ENCODE results near the gene CDK19. TPM values are rescaled to one million over a fixed set of nuclear protein-coding genes. Genes with fewer than 3 reads are reported as not detected.
"Not testable (repeated sequence)": the region's sequence is repeated elsewhere in the genome, so short reads cannot be mapped to it uniquely, and the experiment has no call there.

The CDK19 gene
- total RNA-seq, 1 experiment from 2014 or later = 36.8 TPM

DNA sequence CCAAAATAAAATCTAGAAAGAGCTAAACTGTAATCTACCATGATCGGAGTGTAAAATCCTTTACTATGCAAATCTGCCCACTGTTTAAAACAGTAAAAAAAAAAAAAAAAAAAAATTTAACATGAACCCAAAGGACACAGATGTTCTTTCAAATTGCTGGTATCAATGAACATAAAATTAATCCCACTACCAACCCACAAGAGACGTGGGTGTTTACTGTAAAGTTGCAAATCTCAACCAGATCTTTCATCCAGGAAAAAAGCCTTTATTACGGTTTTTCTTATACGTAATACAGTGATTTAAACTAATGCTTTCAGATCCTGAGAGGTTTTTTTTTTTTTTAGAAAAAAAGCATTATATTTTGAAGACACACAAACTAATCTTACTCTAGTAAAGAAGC is 2.5 kb downstream of the CDK19 start:
- no peaks in the 10 kb centered on the region for H3K9me2 ChIP-seq (ENCODE audit: insufficient read depth)
- H2AFZ ChIP-seq = no peak overlapping the region
- no peaks in the 10 kb centered on the region for H4K20me1 ChIP-seq (ENCODE audit: insufficient read depth)
- no TSS peak for BruUV-seq (replicated peaks)
- H3K4me2 ChIP-seq = peak overlapping the region; percentile 93
- no peaks in the 10 kb centered on the region for H3K27me3 ChIP-seq (ENCODE audit: insufficient read depth, low read depth)
- H3K79me2 ChIP-seq (ENCODE audit: low read depth) = peaks cover 53% of the 10 kb centered on the region
- peaks cover 11% of the 10 kb centered on the region for H3F3A ChIP-seq (ENCODE audit: insufficient read depth, low read depth)
- TF ChIP-seq, protein P1, sequence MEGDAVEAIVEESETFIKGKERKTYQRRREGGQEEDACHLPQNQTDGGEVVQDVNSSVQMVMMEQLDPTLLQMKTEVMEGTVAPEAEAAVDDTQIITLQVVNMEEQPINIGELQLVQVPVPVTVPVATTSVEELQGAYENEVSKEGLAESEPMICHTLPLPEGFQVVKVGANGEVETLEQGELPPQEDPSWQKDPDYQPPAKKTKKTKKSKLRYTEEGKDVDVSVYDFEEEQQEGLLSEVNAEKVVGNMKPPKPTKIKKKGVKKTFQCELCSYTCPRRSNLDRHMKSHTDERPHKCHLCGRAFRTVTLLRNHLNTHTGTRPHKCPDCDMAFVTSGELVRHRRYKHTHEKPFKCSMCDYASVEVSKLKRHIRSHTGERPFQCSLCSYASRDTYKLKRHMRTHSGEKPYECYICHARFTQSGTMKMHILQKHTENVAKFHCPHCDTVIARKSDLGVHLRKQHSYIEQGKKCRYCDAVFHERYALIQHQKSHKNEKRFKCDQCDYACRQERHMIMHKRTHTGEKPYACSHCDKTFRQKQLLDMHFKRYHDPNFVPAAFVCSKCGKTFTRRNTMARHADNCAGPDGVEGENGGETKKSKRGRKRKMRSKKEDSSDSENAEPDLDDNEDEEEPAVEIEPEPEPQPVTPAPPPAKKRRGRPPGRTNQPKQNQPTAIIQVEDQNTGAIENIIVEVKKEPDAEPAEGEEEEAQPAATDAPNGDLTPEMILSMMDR (conservative IDR thresholded peaks at IDR 0.05) = no peak
- TF ChIP-seq EZH2 (IDR thresholded peaks at IDR 0.05; ENCODE audit: low read depth) = no peak
- H3K4me1 ChIP-seq (replicated peaks; ENCODE audit: insufficient read depth) = peaks cover 24% of the 10 kb centered on the region
- ChIA-PET CTCF (no interaction called here), POLR2A (ENCODE audit: unreplicated experiment) (no interaction called here)
- H3K4me3 ChIP-seq = 0 out of 2 replicates have a peak overlapping the region, but pooled peaks have one; percentile 58
- H3K9me3 ChIP-seq (ENCODE audit: insufficient read depth, low read depth) = no peaks in the 10 kb centered on the region
- DNase-seq = no peak
- H3K27ac ChIP-seq = no peak overlapping the region
- intact Hi-C loops (cut with micrococcal nuclease; ENCODE audit: unreplicated experiment) = loop anchor here (10.0 kb wide), 1 partner anchor 268 kb away; no protein-coding TSS in a partner anchor
- H3K36me3 ChIP-seq (ENCODE audit: low read depth) = no peaks in the 10 kb centered on the region

DNA sequence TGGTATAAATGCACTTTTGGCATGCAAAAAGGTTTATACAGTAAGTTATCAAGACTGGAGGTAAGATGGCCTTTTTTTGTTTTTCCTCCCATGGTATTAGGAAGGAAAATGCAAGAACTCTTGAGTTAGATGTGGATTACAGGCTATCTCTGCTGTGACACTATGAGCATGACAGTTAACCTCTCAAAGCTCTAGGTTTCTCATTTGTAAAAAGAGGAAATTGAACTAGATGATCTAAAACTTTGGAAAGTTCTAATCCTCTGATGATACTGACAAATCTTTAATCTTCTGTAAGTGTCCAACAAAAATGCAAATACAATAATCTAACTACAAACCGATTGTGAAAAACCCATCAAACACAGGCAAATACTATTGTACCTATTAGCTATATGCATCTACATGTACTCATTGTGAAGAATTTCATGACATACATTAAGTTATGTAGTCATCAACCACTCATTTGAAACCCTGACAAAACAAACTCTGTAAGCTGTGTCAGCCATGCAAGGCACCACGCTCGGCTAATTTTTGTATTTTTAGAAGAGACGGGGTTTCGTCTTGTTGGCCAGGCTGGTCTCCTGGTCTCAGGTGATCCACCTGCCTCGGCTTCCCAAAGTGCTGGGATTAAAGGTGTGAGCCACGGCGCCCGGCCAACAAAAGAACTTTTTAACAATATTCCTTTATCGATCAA is 4.2 kb downstream of the CDK19 start:
- intact Hi-C loops (cut with micrococcal nuclease; ENCODE audit: unreplicated experiment) = loop anchor here (10.0 kb wide), 1 partner anchor 266 kb away; no protein-coding TSS in a partner anchor
- Histone ChIP-seq H3F3A (ENCODE audit: insufficient read depth, low read depth) (peaks cover 1% of the 10 kb centered on the region; the same call in 1 of the 2 replicates), H3K27me3 (ENCODE audit: insufficient read depth, low read depth) (no peaks in the 10 kb centered on the region), H3K9me3 (ENCODE audit: insufficient read depth, low read depth) (no peaks in the 10 kb centered on the region), H3K27ac (no peak overlapping the region), H2AFZ (no peak overlapping the region), H3K36me3 (ENCODE audit: low read depth) (no peaks in the 10 kb centered on the region), H3K4me2 (no peak overlapping the region), H3K4me1 (replicated peaks; ENCODE audit: insufficient read depth) (peaks cover 12% of the 10 kb centered on the region), H3K9me2 (ENCODE audit: insufficient read depth) (no peaks in the 10 kb centered on the region), H4K20me1 (ENCODE audit: insufficient read depth) (no peaks in the 10 kb centered on the region), H3K79me2 (ENCODE audit: low read depth) (peaks cover 64% of the 10 kb centered on the region), H3K4me3 (no peak overlapping the region)
- no peak for DNase-seq
- CTCF ChIA-PET = no interaction called here
- BruUV-seq (replicated peaks) = no TSS peak
- TF ChIP-seq, protein P1 (conservative IDR thresholded peaks at IDR 0.05) = no peak
- TF ChIP-seq EZH2 (IDR thresholded peaks at IDR 0.05; ENCODE audit: low read depth) = no peak
- POLR2A ChIA-PET (ENCODE audit: unreplicated experiment) = interaction anchor here (0.5 kb wide), 1 partner anchor 46 kb away, joined by 20 read pairs; no protein-coding TSS in a partner anchor

DNA sequence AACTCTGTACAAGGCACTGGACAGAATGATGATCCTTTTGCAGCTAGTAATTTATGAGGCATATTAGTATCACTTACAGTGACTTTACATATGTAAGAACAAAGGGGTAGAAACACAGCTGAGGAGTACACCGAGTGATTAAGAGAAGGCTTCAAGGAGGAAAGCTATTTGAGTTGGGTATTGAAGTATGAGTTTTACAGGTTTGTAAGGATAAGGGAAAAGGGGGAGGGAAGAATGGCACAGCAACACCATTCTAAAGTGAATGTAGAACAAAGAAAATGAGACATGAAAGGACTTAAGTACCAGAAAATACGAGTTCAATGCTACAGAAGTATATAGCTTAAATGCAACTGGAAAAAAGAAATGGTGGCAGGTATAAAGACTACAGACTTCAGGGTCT is 5.5 kb downstream of the CDK19 start:
- Histone ChIP-seq H3K9me2 (ENCODE audit: insufficient read depth) (no peaks in the 10 kb centered on the region), H3K4me2 (no peak overlapping the region), H3K27ac (no peak overlapping the region), H3K27me3 (ENCODE audit: insufficient read depth, low read depth) (no peaks in the 10 kb centered on the region), H3F3A (ENCODE audit: insufficient read depth, low read depth) (no peaks in the 10 kb centered on the region), H3K4me1 (replicated peaks; ENCODE audit: insufficient read depth) (peaks cover 12% of the 10 kb centered on the region), H3K9me3 (ENCODE audit: insufficient read depth, low read depth) (no peaks in the 10 kb centered on the region), H3K4me3 (no peak overlapping the region), H2AFZ (no peak overlapping the region), H4K20me1 (ENCODE audit: insufficient read depth) (no peaks in the 10 kb centered on the region), H3K79me2 (ENCODE audit: low read depth) (peaks cover 62% of the 10 kb centered on the region), H3K36me3 (ENCODE audit: low read depth) (no peaks in the 10 kb centered on the region)
- no TSS peak for BruUV-seq (replicated peaks)
- intact Hi-C loops (cut with micrococcal nuclease; ENCODE audit: unreplicated experiment) = loop anchor here (10.0 kb wide), 1 partner anchor 265 kb away; no protein-coding TSS in a partner anchor
- no peak for DNase-seq
- CTCF ChIA-PET = interaction anchor here (0.6 kb wide), 1 partner anchor 26 kb away, joined by 3 read pairs; no protein-coding TSS in a partner anchor
- TF ChIP-seq, protein P1 (conservative IDR thresholded peaks at IDR 0.05) = no peak
- TF ChIP-seq EZH2 (IDR thresholded peaks at IDR 0.05; ENCODE audit: low read depth) = no peak
- POLR2A ChIA-PET (ENCODE audit: unreplicated experiment) = interaction anchor here (0.6 kb wide), 1 partner anchor 64 kb away, joined by 5 read pairs; the partner anchor contains the start of gene AMD1

DNA sequence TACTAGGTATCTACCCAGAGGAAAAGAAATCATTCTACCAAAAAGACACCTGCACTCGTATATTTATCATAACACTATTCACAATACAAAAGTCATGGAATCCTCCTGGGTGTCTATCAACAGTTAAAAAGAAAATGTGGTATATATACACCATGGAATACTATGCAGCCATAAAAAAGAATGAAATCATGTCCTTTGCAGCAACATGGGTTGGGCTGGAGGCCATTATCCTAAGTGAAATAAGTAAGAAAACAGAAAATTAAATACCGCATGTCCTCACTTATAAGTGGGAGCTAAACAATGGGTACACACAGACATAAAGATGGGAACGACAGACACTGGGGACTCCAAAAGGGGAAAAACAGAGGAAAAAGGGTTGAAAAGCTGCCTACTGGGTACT is 13.1 kb downstream of the CDK19 start:
- H3K4me3 ChIP-seq; H3K9me3 ChIP-seq (ENCODE audit: insufficient read depth, low read depth); BruUV-seq (replicated peaks); H3K36me3 ChIP-seq (ENCODE audit: low read depth); H4K20me1 ChIP-seq (ENCODE audit: insufficient read depth); intact Hi-C loops (cut with micrococcal nuclease; ENCODE audit: unreplicated experiment); H3F3A ChIP-seq (ENCODE audit: insufficient read depth, low read depth); DNase-seq; CTCF ChIA-PET; H3K4me1 ChIP-seq (replicated peaks; ENCODE audit: insufficient read depth); H3K27ac ChIP-seq; H2AFZ ChIP-seq; POLR2A ChIA-PET (ENCODE audit: unreplicated experiment); H3K4me2 ChIP-seq; H3K27me3 ChIP-seq (ENCODE audit: insufficient read depth, low read depth); H3K9me2 ChIP-seq (ENCODE audit: insufficient read depth): not testable (repeated sequence)
- H3K79me2 ChIP-seq (ENCODE audit: low read depth) = peaks cover 36% of the 10 kb centered on the region

Data from PC-9 (cell line).